GM19328 (cell line): ENCODE data around the gene GTPBP10.

ENCODE experiments used
- ATAC-seq: cut with Tn5 transposase; IDR thresholded peaks from one replicate; pipeline ENCODE4 v1.9.1; 2021; ENCODE audit warnings: mild to moderate bottlenecking, moderate library complexity; ENCODE audit not compliant: unreplicated experiment

The GTPBP10 gene

DNA sequence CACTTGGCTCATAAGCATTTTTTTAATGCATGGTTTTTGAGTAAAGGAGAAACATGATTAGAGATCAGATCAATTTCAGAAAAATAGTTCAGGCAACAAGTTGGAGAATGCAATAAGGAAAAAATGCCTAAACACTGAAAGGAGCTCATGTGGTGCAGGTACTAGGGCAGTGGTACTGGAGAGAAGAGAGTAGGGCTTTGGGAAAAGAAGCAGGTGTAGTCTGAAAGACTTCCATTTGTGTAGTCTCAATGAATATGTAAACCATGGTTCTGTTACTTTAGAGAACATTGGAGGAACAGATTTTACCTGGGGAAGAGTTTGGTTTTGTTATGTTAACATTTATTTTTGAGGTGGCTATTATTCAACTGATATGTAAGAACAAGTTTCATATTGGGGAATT is 5.5 kb downstream of the GTPBP10 start:
- ATAC-seq = no peak

DNA sequence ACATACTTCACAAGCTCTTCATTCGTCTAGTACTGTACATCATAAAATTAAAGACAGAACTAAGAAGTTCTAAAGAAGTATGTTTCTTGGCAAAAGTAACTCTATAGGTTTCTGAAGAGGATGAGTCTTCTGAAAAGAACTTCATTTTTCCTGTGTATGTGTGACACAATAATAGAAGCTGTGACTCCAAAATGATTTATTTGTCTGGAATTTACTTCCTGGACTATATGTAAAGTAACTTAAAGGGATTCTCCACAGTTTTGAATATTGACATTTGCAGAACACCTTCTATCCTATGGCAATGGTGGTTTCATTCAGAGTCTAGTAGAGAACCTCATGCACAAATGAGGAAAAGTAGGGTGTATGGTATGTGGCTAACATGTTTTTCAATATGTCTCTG is 36.9 kb downstream of the GTPBP10 start:
- ATAC-seq = no peak

DNA sequence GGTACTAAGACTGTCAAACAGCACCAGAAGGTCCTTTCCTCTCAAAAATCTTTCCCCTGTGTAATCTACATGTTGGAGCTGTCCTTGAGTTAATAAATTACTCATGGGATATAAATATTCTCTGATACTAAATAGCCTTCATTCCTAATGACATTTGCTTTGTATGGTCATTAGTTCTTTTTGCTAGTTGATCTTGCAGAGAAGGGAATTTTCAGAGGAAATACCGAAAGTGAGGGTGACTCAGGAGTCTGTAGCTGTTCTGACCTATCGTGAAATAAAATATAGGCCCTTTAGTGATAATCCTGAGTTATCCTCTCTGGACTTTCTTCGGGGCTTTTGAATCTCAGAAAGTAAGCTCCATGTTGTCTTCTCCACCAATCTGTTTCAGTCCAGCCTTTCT is 37.3 kb downstream of the GTPBP10 start:
- ATAC-seq = no peak

DNA sequence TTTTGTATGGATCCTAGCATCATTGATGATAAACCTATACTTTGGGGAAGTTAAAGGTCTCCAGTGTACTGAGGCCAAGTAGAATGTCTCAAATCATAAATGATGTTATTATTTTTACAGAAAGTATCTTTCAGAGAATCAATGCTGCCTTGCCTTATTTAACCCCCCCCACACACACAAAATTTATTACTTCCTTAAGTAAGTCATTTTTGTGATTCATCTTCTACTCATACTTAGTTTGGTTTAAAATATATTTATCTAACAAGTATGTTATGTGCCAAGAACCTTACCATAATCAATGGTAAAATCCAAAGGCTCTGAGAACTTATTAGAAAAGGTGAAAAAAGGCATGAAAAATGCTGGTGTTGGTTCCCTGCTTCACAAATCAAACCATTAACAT is 37.9 kb downstream of the GTPBP10 start:
- no peak for ATAC-seq

DNA sequence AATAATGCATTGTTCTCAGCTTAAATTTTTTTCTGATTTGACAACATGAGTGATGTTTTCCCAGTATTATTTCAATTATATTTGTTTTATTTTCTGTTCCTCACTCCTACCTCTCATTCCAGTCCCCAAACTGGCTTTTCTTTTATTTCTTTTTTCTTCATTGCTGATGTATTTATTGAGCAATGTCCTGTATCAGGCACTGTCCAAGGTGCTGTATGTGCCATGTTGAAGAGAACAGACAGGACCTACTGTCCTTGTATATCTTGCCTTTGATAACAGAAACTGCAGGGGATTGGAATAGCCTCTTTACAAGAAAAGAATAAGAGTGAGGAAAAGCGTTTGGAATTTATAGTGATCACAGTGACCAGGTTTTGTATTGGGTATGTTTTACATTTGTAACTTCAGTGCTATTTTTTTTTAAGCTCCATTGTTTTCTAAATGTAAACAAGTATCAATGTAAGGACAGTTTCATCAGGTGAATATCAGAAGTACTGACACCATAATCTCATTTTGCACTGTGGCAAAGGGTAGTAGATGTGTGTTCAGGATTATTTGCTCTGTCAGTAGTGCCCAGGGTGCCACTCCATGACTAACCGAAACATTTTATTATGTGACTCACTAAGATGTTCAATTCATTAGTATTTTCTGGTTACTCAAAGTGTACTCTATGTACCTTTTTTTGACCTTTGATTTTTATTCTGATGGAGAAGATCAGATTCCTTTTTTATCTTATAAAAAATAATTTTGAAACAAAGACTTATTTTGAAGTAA is 41.1 kb downstream of the GTPBP10 start:
- no peak for ATAC-seq

DNA sequence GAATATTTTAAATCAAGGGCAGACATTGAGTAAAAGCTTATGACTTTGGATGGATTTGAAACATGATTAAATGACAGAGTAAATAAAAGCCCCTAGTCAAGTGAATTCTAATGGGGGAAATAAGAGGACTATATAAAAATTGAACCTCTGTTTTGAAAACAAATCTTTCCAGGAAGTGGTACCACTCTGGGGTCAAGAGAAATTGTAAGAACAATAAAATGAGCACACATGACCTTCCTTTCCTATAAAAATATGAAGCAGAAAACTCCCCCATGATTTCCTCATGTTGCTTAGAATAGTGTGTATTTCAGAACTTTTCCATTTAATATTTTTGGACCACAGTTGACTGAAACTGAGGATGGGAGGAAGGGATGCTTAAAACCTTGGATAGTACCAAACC is 44.4 kb downstream of the GTPBP10 start:
- no peak for ATAC-seq

DNA sequence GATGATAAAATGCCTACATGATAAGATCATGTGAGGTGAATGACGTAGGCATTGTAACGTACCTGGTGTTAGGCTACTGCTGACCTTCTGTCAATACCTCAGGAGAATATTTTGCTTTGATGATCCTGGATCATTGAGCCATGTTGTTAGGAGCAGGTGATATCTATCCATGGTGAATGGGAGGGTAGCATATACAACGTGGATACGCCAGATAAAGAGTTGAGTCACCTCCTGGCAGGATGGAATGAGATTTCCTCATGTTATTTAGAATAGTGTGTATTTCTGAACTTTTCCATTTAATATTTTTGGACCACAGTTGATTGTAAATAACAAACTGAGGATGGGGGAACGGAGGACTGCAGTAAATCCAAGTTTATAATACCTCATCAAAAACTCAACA is 45.0 kb downstream of the GTPBP10 start:
- no peak for ATAC-seq

DNA sequence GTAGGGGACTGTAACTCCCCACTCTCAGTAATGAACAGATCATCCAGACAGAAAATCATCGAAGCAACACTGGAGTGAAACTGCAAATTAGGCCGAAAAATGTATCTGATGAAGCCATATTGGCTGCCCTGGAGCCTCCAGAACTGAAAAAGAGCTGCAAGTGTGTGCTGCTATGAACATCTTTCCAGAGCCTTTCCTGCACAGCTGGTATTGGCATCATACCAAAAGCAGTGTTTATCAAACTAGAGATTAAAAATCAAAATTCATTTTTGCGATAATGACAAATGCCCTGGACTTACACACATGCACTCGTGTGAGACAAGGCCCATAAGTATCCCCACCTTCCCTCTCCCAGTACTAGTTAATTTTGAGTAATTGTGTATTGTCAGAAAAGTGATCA is 49.9 kb downstream of the GTPBP10 start:
- ATAC-seq = no peak

DNA sequence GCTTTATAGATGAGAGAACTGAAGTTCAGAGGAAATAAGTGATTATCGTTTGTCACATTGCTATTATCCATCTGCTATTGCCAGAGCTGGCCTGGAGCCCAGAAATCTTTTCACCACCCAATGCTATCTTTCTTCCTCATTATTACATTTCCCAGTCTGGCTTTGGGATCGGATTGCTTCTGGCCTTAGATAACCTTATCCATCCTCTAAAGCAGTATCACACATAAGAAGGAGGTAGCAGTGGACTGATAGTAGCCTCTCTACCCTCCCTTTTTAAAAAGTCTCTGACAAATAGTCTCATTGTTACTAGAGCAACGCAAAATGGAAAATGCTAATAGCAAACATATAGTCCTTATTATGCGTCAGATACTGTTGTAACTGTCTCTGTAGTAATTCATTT is 55.5 kb downstream of the GTPBP10 start:
- ATAC-seq = no peak

DNA sequence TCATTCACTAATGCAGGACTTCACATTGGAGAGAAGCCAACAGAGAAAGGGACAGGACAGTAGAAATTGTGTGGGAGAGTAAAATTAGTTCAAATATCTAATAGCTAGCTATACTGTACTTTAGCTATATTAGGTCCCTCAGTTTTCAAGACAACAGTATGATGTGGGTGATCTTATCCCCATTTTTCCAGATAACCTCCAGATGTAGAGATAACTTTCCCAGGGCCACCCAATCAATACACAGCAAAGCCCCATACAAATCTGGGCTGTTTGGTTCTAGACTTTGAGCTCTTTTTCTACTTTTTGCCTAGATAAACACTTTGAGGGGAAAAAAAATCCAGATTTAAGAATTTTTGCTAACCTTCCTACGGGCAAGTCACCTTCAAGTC is 56.3 kb downstream of the GTPBP10 start:
- peak; percentile 1 for ATAC-seq

DNA sequence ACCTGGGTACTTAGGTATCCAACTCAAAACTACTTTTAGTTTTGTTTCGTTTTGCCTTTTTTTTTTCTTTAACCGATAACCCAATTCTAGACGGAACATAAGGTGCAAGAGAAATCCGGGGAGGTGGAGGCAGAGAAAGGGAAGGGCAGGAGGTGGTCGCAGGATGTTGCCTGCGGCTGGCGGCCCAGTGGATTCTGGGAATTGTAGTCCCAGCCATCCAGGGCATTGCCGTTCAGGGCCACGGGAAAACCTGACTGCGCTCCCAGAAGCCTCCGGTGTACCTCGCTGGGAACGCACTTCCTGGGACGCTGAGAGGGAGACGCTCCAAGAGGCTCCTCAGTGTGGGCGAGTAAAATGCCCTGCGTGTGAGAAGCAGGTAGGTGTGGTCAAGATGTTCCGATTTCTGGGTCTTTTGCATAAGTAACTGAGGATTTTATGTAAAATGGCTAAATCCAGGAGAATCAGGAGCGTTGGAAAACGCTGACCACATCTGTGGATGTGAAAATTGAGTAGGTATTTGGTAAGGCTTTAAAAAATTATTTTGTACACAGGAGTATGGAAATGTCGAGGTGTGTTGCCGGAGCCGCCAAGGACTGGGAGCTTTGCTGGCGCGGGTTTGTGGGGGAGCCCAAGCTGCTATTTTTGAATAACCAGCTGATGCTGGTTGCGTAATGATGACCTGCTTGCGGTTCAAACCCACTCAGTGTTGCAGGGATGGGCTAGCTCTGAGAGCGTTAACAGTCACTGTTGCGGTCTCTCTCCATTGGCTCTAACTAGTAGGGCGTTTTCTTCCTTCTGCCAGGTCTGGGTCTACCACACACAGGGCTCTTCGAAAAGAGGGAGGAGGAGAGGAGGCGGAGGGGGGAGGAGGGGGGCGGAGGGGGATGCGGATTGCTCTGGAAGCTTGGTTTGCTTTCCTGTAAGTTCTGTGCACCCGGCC is 56.9 kb downstream of the GTPBP10 start, which contains the start of gene CLDN12:
Gene CLDN12, plus strand, starts transcription at position 288 of the 940 bp plus-strand sequence. CDS start 9,216 bp downstream, outside the sequence.
- peak; percentile 94 for ATAC-seq

DNA sequence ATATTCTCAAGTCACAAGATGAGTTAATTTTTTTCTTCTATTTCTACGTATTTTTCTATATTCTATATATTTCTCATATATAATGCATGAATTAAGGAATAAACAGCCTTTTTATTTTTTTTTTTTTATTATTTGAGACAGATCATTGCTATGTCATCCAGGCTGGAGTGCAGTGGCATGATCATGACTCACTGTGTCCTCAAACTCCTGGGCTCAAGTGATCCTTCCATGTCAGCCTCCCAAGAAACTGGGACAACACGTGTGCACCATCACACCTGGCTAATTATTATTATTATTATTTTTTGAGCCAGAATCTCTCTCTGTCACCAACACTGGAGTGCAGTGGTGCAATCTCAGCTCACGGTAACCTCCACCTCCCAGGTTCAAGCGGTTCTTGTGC is 58.3 kb downstream of the GTPBP10 start:
- no peak for ATAC-seq

DNA sequence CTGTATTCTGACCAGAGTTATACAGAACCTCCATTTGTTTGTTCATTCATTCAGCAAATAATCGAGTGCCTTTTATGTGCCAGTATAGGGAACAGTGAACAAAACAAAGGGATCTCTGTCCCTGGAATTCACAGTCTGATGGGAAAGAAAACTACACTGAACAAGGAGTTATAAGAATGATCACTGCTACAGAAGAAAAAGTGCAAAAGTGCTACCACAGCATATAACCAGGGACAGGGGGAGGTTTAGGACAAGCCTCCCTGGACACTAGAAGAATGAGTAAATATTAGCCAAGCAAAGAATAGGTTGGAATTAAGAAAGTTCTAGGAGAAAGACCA is 60.9 kb downstream of the GTPBP10 start:
- no peak for ATAC-seq

DNA sequence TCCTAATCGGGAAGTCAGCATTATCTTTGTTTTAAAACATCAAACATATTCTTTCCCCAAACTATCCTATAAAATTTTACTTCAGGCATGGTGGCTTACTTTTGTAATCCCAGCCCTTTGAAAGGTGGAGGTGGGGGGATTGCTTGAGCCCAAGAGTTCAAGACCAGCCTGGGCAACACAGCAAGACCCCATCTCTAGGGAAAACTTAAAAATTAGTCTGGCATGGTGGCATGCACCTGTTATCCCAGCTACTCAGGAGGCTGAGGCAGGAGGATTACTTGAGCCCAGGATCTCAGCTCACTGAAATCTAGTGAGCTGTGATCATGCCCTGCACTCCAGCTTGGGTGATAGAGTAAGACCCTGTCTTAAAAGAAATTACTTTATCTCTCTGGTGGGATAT is 61.6 kb downstream of the GTPBP10 start:
- no peak for ATAC-seq

DNA sequence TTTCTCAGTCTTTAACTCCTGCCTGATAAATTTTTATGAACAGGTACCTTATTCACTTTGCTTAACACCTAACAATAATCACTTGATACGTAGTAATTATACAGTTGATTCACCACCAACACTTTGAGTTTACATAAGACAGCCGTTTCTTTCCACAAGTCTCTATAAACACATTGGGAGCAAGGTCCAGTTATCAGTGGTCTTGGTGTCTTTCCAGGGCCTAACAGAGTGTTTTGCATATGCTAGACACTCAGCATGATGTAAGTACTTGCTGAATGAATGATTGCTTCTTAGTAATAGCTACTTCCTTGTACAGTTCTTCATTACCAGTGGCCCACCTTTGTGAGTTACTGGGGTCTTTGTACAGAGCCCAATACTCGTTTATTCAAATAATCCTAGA is 63.2 kb downstream of the GTPBP10 start:
- ATAC-seq = no peak

DNA sequence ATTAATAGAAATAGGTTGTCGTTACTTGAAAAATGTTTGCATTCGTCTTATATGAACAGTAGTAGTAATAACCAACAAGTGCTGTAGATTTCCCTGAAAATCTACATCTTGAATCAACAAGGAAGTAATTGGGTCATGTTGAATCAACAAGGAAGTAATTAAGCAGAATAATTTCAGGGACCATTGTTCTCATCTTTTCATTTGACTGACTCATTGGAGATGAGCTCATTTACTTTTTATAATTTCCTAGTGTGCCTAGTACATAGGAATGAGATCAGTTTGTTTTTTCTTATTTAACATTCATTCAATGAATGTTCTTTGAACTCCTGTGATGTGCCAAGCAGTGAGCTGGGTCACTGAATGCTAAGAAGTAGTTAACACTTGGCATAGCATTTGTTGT is 65.0 kb downstream of the GTPBP10 start:
- no peak for ATAC-seq

DNA sequence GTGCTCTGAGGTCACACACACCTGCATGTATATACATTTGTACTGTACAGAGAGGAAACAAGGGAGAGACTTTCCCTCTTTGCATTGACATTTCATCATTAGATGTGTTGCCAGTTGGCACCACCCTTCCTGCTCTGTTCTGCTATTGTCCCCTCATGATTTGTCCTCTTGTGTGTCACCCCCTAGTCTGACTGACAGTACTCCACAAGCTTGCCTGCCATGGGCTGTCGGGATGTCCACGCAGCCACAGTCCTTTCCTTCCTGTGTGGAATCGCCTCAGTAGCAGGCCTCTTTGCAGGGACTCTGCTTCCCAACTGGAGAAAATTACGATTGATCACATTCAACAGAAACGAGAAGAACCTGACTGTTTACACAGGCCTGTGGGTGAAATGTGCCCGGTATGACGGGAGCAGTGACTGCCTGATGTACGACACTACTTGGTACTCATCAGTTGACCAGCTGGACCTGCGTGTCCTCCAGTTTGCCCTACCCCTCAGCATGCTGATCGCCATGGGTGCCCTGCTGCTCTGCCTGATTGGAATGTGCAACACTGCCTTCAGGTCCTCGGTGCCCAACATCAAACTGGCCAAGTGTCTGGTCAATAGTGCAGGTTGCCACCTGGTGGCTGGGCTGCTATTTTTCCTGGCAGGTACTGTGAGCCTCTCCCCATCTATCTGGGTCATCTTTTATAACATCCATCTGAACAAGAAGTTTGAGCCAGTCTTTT is 66.1 kb downstream of the GTPBP10 start:
- peak; percentile 52 for ATAC-seq

DNA sequence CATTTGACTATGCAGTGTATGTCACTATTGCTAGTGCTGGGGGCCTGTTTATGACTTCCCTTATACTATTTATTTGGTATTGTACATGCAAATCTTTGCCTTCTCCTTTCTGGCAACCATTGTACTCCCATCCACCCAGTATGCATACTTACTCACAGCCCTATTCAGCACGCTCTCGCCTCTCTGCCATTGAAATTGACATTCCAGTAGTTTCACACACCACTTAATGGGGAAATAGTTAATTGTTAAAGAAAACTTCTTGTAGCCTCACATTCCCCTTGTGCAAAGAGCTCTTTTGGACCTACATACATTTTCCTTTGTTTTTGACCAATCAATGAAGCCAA is 66.6 kb downstream of the GTPBP10 start:
- no peak for ATAC-seq

DNA sequence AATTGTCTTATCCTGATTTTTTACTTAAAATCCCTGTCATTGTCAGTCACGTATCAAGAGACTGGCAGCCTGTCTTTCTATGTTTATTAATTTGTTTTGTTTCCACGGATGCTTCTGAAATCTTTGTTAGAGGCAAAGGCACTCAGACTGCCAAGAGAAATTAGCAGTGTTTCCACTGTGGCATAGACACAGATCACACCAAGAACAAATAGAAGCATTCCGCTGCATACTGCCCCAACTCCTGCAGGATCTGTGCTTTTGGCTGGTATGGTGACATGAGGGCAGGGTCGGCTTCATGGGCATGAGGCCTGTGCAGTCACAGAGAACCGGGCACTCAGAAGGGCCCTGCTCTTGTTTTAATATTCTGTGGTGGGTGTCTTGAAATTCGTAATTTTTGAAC is 75.1 kb downstream of the GTPBP10 start:
- no peak for ATAC-seq

DNA sequence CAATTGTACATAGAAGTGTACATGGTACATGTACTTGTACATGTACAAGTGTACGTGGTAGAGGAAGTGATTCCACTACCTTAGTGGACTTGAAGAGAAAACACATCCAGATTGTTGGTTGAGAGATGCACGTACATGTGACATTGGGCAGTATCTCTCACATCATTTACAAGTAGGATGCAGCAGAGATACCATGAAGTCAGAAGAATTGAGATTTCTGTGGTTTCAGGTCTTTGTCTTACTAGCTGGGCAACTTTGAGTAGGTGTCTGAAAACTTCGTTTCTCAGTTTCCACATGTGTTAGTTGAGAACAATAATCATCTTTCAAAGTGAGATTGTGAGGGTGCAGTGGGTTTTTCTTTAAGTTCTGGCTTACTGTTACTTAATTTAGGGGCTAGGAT is 78.2 kb downstream of the GTPBP10 start:
- peak; percentile 79 for ATAC-seq

DNA sequence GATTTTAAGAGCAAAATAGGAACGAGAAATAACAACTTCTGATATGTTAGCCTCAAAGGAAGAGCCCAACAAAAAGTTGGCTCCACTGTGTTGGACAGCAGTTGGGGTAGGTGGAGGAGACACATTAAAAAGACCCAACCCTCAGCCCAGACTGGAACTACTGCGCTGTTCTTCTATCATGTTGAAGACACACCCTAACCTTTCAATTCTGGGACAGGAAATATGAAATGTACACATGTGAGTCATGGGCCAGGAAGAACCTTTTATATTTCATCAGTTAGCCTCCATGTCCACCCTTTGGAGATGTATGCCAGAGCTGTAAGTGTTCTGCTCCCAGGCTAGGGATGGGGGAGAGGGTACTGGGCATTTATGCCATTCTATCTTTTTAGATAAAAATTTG is 78.9 kb downstream of the GTPBP10 start:
- no peak for ATAC-seq
